DND-41 (cell line): ENCODE results near the gene SRRM5.

Experiments
- ATAC-seq: fragments of 200-7000 bp; cut with Tn5 transposase; 3 replicates; pipeline ENCODE4 v1.9.1; 2021; ENCODE audit warnings: low read depth; ENCODE audit not compliant: insufficient read depth
- DNase-seq: peaks from one replicate; pipeline ENCODE4 v3.0.0-alpha.2; 2020
- H2AFZ ChIP-seq: 2 replicates; pipeline ENCODE4 v1.6.0; 2012; ENCODE audit warnings: low read depth, low read length
- H3K27ac ChIP-seq: 2 replicates; pipeline ENCODE4 v1.5.1; 2012; ENCODE audit warnings: low read length, inconsistent platforms
- H3K27me3 ChIP-seq: fragments of 200-600 bp; sonication (generic); 2 replicates; pipeline ENCODE4 v1.6.0; 2012; ENCODE audit warnings: low read length, mild to moderate bottlenecking, inconsistent platforms; ENCODE audit not compliant: insufficient read depth, poor library complexity
- H3K36me3 ChIP-seq: 2 replicates; pipeline ENCODE4 v1.5.1; 2012; ENCODE audit warnings: low read length, inconsistent platforms; ENCODE audit not compliant: insufficient read depth
- H3K4me1 ChIP-seq: 2 replicates; pipeline ENCODE4 v1.5.1; 2012; ENCODE audit warnings: mild to moderate bottlenecking, low read length; ENCODE audit not compliant: insufficient read depth
- H3K4me2 ChIP-seq: 2 replicates; pipeline ENCODE4 v1.6.0; 2012; ENCODE audit warnings: mild to moderate bottlenecking, moderate library complexity, low read length, inconsistent platforms; ENCODE audit not compliant: insufficient read depth
- H3K4me3 ChIP-seq, 2 experiments: fragments of 200-600 bp in 1 of 2; shearing (Covaris generic) in 1 of 2; 2 replicates each; pipeline ENCODE4 v1.5.1; 2012 to 2016; ENCODE audit warnings: inconsistent platforms in 2 of 2, low read length in 2 of 2, mild to moderate bottlenecking in 2 of 2, low read depth in 1 of 2, moderate library complexity in 1 of 2
- H3K79me2 ChIP-seq: 2 replicates; pipeline ENCODE4 v1.6.0; 2012; ENCODE audit warnings: low read length, inconsistent platforms; ENCODE audit not compliant: insufficient read depth
- H3K9ac ChIP-seq: 2 replicates; pipeline ENCODE4 v1.6.0; 2012; ENCODE audit warnings: low read depth, mild to moderate bottlenecking, inconsistent platforms, low read length, moderate library complexity
- H3K9me3 ChIP-seq: 2 replicates; pipeline ENCODE4 v1.5.1; 2012; ENCODE audit warnings: low read length, moderate library complexity, mild to moderate bottlenecking, inconsistent platforms; ENCODE audit not compliant: insufficient read depth, severe bottlenecking
- H4K20me1 ChIP-seq: 2 replicates; pipeline ENCODE4 v1.6.0; 2012; ENCODE audit warnings: low read length; ENCODE audit not compliant: insufficient read depth
- CTCF ChIP-seq: IDR thresholded peaks from 2 replicates; pipeline ENCODE4 v1.5.1; 2012; ENCODE audit warnings: borderline replicate concordance, low read length, moderate library complexity, mild to moderate bottlenecking; ENCODE audit not compliant: poor library complexity, severe bottlenecking; ENCODE audit errors: extremely low read depth
- EZH2 ChIP-seq: IDR thresholded peaks from 3 replicates; pipeline ENCODE4 v1.6.1; 2012; ENCODE audit warnings: borderline replicate concordance, low read depth, mild to moderate bottlenecking, moderate library complexity, low read length, inconsistent platforms; ENCODE audit not compliant: severe bottlenecking

The SRRM5 gene

DNA sequence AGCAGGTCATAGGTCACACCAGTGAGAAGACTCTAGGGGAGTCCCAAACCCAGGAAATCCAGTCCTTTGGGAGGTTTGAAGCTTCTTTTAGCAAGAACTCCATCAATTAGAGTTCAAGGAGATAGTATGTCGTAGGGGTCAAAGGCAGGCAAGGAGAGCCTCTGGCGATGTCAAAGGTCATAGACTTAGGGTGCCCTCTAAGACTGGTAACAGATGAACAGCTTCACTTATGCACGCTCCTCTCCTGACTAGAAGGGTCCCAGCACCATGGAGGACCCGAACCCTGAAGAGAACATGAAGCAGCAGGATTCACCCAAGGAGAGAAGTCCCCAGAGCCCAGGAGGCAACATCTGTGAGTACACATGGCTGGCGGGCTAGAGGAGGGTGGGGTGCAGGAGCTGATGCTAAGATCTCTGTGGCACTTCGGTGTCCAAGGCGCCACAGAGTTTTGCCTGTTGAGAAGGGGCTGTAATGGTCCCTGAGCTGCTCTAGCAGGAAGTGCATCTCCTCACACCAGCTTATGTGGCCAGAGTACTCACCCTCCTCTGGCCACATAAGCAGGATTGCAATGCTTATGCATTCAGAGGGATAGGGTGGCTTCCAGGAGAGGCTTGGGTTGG is 14.9 kb upstream of the SRRM5 start:
- H3K79me2 ChIP-seq: peaks cover 66% of the 10 kb centered on the region
- H3K27ac ChIP-seq: peak overlapping the region; percentile 99
- peak overlapping the region; percentile 99 for H3K4me2 ChIP-seq
- no peaks in the 10 kb centered on the region for H3K27me3 ChIP-seq
- no peak for TF ChIP-seq EZH2
- H4K20me1 ChIP-seq: peaks cover 13% of the 10 kb centered on the region; the same call in 1 of the 2 replicates
- H3K4me3 ChIP-seq: peak overlapping the region; percentile 85 to 91
- peaks cover 59% of the 10 kb centered on the region for H3K36me3 ChIP-seq
- peak; percentile 26 for DNase-seq
- peak overlapping the region; percentile 63 for H3K9ac ChIP-seq
- peak overlapping the region; percentile 89 for H2AFZ ChIP-seq
- H3K9me3 ChIP-seq: no peaks in the 10 kb centered on the region
- ATAC-seq: no peak
- H3K4me1 ChIP-seq: peaks cover 45% of the 10 kb centered on the region

GRCh38 chr19:43597876-43598275 is 14.0 kb upstream of the SRRM5 start:
- H3K79me2 ChIP-seq: peaks cover 66% of the 10 kb centered on the region
- ATAC-seq (no peak), DNase-seq (no peak)
- peaks cover 58% of the 10 kb centered on the region for H3K36me3 ChIP-seq
- H4K20me1 ChIP-seq: peaks cover 13% of the 10 kb centered on the region; the same call in 1 of the 2 replicates
- no peak overlapping the region for H2AFZ ChIP-seq
- H3K4me2 ChIP-seq: peak overlapping the region; percentile 99
- no peak for TF ChIP-seq CTCF
- no peak for TF ChIP-seq EZH2
- peaks cover 45% of the 10 kb centered on the region for H3K4me1 ChIP-seq
- peak overlapping the region; percentile 63 for H3K9ac ChIP-seq
- H3K9me3 ChIP-seq: no peaks in the 10 kb centered on the region
- H3K27ac ChIP-seq: peak overlapping the region; percentile 99; the same call in 1 of the 2 replicates
- H3K4me3 ChIP-seq: peak overlapping the region; percentile 85 to 91; a peak in 3 of 4 replicates
- no peaks in the 10 kb centered on the region for H3K27me3 ChIP-seq

DNA sequence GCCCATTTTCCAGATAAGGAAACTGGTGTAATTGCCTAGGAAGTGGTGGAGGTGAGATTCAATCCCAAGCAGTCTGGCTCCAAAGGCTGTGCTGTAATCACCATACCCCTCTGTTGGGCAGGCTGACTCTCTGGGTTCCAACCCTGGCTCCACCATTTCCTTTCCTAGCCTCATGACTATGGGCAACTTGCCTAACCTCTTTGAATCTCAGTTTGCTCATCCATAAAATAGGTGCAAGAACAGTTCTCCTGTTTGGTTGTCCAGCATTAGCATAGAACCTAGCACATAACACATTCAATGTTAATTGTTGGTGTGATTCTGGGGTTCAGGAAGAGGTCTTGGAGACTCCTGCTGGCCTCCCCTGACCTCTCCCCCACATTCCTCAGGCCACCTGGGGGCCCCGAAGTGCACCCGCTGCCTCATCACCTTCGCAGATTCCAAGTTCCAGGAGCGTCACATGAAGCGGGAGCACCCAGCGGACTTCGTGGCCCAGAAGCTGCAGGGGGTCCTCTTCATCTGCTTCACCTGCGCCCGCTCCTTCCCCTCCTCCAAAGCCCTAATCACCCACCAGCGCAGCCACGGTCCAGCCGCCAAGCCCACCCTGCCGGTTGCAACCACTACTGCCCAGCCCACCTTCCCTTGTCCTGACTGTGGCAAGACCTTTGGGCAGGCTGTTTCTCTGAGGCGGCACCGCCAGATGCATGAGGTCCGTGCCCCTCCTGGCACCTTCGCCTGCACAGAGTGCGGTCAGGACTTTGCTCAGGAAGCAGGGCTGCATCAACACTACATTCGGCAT is 13.2 kb upstream of the SRRM5 start:
- Histone ChIP-seq H3K27me3 (no peaks in the 10 kb centered on the region), H3K36me3 (peaks cover 54% of the 10 kb centered on the region), H3K4me2 (peak overlapping the region; percentile 99), H4K20me1 (peaks cover 8% of the 10 kb centered on the region; the same call in 1 of the 2 replicates), H2AFZ (no peak overlapping the region), H3K4me1 (peaks cover 44% of the 10 kb centered on the region), H3K9ac (peak overlapping the region; percentile 1), H3K9me3 (no peaks in the 10 kb centered on the region), H3K79me2 (peaks cover 60% of the 10 kb centered on the region), H3K4me3 (peak overlapping the region in 1 of 2 experiments; percentile 91; a peak in 1 of 4 replicates), H3K27ac (no peak overlapping the region)
- TF ChIP-seq EZH2 (no peak), CTCF (no peak)
- no peak for DNase-seq
- ATAC-seq: no peak
